NCI-H2227 (cell line): ENCODE data around the gene SLC30A3.
"Not testable (repeated sequence)": the region's sequence is repeated elsewhere in the genome, so short reads cannot be mapped to it uniquely, and the experiment has no call there.

ENCODE experiments used
- DNase-seq: peaks from one replicate; lab custom pipeline; 2025; ENCODE audit not compliant: unreplicated experiment; lab: John Stamatoyannopoulos, UW

The SLC30A3 gene, protein sequence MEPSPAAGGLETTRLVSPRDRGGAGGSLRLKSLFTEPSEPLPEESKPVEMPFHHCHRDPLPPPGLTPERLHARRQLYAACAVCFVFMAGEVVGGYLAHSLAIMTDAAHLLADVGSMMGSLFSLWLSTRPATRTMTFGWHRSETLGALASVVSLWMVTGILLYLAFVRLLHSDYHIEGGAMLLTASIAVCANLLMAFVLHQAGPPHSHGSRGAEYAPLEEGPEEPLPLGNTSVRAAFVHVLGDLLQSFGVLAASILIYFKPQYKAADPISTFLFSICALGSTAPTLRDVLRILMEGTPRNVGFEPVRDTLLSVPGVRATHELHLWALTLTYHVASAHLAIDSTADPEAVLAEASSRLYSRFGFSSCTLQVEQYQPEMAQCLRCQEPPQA

DNA sequence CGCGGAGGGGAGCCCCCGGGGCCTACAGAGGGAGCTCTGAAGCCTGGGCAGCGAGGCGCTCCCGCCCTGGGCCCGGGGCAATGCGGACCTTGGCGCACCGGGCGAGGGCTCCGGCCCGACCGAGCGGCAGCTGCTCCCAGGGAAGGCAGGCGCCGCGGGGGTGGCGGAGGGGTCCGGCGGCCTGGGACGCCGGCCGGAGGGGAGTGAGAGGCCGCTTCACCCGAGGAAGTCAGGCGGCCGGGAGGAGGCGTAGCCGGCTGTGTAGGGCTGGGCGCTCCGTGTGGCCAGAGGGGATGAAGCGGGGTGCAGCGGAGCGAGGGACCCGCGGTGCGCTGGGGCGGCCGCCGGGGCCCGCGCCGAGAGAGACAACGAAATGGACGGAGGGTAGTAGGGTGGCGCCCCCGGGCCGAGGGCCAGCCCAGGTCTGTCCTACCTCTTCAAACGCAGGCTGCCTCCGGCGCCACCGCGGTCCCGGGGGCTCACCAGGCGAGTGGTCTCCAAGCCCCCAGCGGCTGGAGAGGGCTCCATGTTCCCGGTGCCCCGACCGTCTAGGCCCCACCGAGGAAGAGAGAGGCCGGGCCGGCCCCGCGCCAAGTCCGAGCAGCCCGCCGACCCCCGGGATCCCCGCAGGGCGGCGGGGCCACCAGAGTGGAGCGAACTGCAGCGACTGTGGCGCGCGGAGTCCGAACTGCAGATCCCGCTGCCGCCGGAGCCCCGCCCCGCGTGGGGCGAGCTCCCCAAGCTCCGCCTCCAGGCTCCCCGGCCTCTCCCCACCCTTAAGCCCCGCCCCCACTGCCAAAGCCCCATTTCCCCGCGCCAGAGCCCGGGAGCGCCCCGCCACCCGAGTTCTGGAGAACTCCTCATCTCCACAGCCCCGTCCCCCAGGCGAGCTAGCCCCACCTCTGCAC, at the start of gene SLC30A3:
Gene SLC30A3, minus strand, starts transcription at position 669 of the 908 bp plus-strand sequence. Its CDS starts 141 bp downstream, at position 528.
- peak; percentile 72 for DNase-seq

GRCh38 chr2:27312152-27312551, 49.3 kb upstream of the SLC30A3 start:
- DNase-seq: no peak

- no peak for DNase-seq
Observed at GRCh38 chr2:27309651-27310050, 46.8 kb upstream of the SLC30A3 start.

- DNase-seq: peak; percentile 67
Observed at GRCh38 chr2:27308359-27308881, 45.6 kb upstream of the SLC30A3 start, which contains the start of gene UCN. TSS of gene UCN (minus strand) at chr2:27308445. CDS start at chr2:27307895, 550 bp downstream.

DNA sequence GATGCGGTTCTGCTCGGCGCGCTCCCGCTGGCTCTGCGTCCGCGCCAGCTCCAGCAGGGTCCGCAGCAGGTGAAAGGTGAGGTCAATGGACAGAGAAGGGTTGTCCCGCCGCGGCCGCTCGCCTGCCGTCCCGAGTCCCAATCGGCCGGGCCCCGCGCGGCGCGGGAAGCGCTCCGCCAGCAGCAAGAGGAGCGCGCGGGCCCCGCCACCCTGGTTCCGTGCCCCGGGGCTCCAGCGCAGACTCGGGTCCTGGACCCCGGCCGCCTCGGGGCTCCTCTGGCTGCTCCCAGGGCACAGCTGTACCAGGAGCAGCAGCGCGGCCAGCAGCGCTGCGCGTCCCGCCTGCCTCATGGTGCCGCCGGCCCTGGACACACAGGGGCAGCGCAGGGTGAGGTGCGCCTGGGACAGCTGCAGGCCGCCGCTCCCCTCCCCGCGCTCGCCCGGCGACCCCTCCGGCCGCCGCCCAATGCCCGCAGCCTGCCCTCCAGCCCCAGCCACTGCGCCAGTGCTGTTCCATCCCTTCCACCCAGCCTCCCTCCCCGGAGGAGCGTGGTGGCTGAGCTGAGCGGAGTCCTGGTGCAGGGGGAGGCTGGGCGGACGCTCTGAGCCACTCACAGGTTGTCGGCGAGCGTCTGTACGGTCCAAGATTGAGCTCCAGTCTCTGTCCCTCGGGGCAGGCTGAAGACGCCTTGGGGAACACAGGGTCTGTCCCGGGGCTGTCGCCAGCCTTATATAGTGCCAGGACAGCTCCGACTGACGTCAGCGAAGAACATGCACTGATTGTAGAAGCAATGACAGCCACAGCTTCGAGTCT, 44.9 kb upstream of the SLC30A3 start:
- DNase-seq: peak; percentile 46

DNA sequence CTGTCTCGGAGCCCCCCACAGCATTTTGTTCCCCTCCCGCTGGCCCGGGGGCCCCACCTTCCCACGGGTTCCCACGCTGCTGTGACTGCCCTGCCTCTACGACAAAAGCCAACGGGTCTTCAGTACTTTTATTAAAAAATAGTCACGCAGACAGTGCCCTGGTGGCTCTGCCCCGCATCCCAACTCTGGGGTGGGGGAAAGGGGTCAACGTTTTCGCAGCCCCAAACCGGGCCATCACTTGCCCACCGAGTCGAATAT, 44.4 kb upstream of the SLC30A3 start:
- DNase-seq: no peak

- peak; percentile 58 for DNase-seq
Observed at GRCh38 chr2:27306573-27307286, 43.9 kb upstream of the SLC30A3 start.

GRCh38 chr2:27306136-27306535, 43.3 kb upstream of the SLC30A3 start:
- no peak for DNase-seq

DNA sequence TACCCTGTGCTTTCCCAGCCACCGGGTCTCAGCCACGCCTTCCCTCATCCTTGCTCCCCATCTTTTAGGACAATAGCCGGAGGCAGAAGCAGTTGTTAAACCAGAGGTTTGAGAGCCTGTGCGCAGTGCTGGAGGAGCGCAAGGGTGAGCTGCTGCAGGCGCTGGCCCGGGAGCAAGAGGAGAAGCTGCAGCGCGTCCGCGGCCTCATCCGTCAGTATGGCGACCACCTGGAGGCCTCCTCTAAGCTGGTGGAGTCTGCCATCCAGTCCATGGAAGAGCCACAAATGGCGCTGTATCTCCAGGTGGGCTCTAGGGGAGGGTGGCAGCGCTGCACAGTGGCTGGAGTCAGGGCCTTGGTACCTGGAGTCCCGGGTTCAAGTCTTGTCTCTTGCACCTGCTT, 42.7 kb upstream of the SLC30A3 start:
- DNase-seq: no peak

DNA sequence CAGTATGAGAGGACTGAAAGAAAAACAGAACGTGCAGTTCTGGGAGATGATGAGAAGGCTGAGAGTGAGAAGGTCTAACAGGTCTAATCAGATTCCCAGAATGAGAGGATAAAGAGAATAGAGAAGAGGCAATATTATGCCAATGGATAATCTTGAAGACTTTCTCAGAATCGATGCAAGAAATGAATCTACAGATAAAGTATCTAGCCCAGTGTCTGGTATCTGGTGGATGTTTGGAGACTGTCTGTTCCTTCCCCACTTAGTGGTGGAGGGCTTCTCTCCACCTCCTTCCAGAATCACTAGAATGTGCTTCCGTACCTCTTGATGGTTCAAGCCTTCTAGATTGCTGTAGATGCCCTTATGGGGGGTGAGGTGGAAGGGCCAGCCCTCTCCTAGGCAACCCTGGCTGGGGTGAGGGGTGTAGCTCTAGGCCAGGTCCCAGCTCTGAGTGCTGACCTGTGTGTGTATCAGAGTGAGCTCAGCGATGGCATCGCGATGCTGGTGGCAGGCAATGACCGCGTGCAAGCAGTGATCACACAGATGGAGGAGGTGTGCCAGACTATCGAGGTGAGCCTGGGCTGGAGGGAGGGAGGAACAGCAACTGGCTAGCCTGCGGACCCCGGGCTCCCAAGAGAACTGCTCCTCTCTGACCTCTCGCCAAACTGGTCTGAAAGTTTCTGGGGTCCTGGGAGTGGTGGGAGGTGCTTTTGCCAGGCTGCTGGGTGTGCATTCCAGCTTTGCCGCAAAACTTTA, 41.8 kb upstream of the SLC30A3 start:
- no peak for DNase-seq

DNA sequence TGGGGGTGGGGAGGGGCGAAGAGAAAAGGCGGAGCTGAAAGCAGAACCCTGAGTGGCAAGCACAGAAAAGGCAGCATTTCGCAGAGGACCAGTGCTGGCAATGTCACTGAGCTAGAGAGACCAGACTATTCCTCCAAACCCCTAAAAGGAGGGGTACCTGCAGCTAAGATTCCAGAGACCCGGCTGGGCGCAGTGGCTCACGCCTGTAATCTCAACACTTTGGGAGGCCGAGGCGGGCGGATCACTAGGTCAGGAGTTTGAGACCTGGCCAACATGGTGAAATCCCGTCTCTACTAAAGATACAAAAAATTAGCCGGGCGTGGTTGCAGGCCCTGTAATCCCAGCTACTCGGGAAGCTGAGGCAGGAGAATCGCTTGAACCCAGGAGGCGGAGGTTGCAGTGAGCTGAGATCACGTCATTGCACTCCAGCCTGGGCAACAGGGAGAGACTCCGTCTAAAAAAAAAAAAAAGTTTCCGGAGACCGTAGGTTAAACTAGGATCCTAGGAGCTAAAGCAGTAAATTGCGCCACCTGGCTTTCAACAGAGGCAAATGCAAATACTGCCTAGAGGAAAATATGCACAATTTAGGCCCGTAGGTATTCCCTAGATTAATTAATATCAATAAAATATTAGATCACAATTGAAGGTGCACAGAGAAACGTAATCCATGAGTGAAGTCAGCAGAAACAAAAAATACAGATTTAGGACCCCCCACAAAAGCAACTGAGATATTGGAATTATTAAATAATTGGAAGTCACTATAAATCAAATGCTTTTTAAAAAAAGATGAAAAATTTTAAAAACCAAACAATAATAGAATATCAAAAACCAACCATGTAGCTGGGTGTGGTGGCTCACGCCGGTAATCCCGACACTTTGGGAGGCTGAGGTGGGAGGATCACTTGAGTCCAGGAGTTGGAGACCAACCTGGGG, 40.5 kb upstream of the SLC30A3 start:
- DNase-seq: peak; percentile 84

DNA sequence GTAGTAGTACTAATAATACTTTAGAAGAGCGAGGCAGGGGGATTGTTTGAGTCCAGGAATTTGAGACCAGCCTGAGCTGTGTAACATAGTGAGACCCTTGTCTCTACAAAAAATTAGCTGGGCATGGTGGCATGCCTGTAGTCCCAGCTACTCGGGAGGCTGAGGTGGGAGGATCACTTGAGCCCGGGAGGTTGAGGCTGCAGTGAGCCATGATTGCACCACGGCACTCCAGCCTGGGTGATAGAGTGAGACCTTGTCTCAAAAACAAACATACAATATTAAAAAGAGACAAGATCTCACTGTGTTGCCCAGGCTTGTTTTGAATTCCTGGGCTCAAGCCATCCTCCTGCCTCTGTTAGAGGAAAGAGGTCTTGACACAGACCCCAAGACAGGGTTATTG, 37.8 kb upstream of the SLC30A3 start:
- not testable (repeated sequence) for DNase-seq

- DNase-seq: no peak
Observed at GRCh38 chr2:27298391-27299080, 35.7 kb upstream of the SLC30A3 start.

- DNase-seq: no peak
Observed at GRCh38 chr2:27297195-27297594, 34.3 kb upstream of the SLC30A3 start.

GRCh38 chr2:27296481-27296880, 33.6 kb upstream of the SLC30A3 start:
- no peak for DNase-seq

DNA sequence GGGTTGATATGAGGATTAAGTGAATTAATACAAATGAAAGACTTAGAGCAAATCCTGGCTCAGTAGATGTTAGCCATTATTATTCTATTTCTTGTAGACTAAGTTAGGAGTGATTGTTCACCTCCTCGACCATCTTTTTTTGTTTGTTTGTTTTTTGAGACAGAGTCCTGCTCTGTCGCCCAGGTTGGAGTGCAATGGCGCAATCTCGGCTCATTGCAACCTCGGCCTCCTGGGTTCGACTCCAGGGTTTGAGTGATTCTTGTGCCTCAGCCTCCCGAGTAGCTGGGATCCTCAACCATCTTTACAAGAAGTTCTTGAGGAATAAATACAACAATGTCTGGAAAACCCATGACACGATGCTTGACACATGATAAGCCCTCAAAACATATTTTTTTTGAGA, 32.1 kb upstream of the SLC30A3 start:
- no peak for DNase-seq

GRCh38 chr2:27291865-27292264, 29.0 kb upstream of the SLC30A3 start:
- no peak for DNase-seq

GRCh38 chr2:27290549-27290948, 27.7 kb upstream of the SLC30A3 start:
- no peak for DNase-seq
